ENCODE results near the gene SUPV3L1. TPM values are rescaled to one million over a fixed set of nuclear protein-coding genes. Genes with fewer than 3 reads are reported as not detected.

SUPV3L1 gene
- total and polyA plus RNA-seq, 4 donors: 15.8 to 76.3 (median 24.8) TPM

DNA sequence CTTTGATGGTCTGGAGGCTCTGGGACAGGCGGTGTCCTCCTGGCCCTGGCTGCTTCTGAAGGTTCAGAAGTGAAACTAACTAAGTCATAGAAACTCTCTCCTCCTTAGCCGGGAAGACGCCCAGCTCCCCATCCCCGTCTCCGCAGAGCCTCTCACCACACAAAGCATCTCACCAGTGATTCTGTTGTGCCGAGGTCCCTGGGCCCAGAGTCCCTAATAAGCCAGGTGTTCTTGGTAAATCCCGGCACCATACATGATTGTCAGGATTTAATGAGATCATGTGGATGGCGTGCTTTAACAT is 49.5 kb downstream of the SUPV3L1 start:
- H3K27ac ChIP-seq (ENCODE audit: low read depth in 1 of 2, low read length in 2 of 2): no peak overlapping the region
- DNase-seq (no peak), ATAC-seq (ENCODE audit: low FRiP score) (no peak)
- no peaks in the 10 kb centered on the region for H3K4me1 ChIP-seq (ENCODE audit: control insufficient read depth in 1 of 2, insufficient read depth in 2 of 2, low read length in 2 of 2)
- WGBS, 2 donors: 88 to 92% methylated on average over 8 of the region's 8 CpGs
- H3K27me3 ChIP-seq (ENCODE audit: control insufficient read depth in 1 of 2, insufficient read depth in 2 of 2, low read length in 1 of 2): no peaks in the 10 kb centered on the region
- no peaks in the 10 kb centered on the region for H3K36me3 ChIP-seq (ENCODE audit: control insufficient read depth in 1 of 2, insufficient read depth in 2 of 2, low read length in 1 of 2)
- no peaks in the 10 kb centered on the region for H3K9me3 ChIP-seq (ENCODE audit: control insufficient read depth, low read length)
- intact Hi-C loops (cut with DNase I): loop anchor here in 1 of 2 donors (2.0 kb wide), 1 partner anchor 167 kb away; no protein-coding TSS in a partner anchor
- H3K4me3 ChIP-seq (ENCODE audit: low read length in 2 of 2): no peak overlapping the region

DNA sequence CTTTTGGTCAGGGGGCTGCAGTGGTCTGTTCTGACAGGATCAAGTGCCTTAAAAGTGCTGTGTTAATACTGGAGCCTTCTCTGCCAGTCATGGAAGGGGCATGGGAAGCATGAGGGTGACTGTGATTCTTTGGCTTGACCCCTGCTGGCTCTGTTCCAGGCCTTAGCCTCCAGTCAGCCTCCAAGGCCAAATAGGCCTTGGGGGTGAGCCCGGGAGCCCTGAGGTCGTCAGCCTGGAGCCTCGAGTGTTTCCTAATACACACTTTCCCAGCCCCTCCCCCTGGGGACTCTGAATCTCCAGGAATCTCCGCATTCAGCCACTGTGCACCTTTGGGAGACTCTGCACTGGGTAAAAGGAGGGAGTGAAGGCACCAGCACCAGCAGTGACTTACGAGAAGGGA is 50.1 kb downstream of the SUPV3L1 start:
- no peak for ATAC-seq (ENCODE audit: low FRiP score)
- Histone ChIP-seq H3K36me3 (ENCODE audit: control insufficient read depth in 1 of 2, insufficient read depth in 2 of 2, low read length in 1 of 2) (no peaks in the 10 kb centered on the region), H3K9me3 (ENCODE audit: control insufficient read depth, low read length) (no peaks in the 10 kb centered on the region), H3K27ac (ENCODE audit: low read depth in 1 of 2, low read length in 2 of 2) (no peak overlapping the region), H3K4me3 (ENCODE audit: low read length in 2 of 2) (no peak overlapping the region), H3K4me1 (ENCODE audit: control insufficient read depth in 1 of 2, insufficient read depth in 2 of 2, low read length in 2 of 2) (no peaks in the 10 kb centered on the region), H3K27me3 (ENCODE audit: control insufficient read depth in 1 of 2, insufficient read depth in 2 of 2, low read length in 1 of 2) (no peaks in the 10 kb centered on the region)
- intact Hi-C loops (cut with DNase I): no loop called here
- DNase-seq: no peak
- WGBS, 2 donors: 71 to 73% methylated on average over 5 of the region's 5 CpGs

DNA sequence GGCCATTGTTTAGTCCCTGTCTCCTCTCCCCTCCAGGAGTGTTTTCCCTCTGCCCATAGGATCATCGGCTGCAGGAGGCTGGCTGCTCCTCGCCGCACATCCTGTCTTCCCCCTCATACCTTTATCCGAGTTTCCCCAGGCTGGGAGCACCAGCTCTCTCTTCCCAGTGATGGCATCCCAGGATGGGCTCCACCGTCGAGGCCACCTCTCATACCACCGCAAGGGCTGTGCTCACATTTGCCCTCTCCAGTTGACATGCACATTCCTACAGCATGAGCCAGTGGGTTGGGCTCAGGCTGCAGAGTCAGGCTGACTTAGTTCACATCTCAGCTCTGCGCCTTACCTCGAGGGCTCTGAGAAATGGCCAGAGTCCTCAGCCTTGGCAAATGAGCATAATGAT is 52.2 kb downstream of the SUPV3L1 start:
- Histone ChIP-seq H3K4me1 (ENCODE audit: control insufficient read depth in 1 of 2, insufficient read depth in 2 of 2, low read length in 2 of 2) (no peaks in the 10 kb centered on the region), H3K9me3 (ENCODE audit: control insufficient read depth, low read length) (no peaks in the 10 kb centered on the region), H3K27me3 (ENCODE audit: control insufficient read depth in 1 of 2, insufficient read depth in 2 of 2, low read length in 1 of 2) (no peaks in the 10 kb centered on the region), H3K27ac (ENCODE audit: low read depth in 1 of 2, low read length in 2 of 2) (no peak overlapping the region), H3K36me3 (ENCODE audit: control insufficient read depth in 1 of 2, insufficient read depth in 2 of 2, low read length in 1 of 2) (no peaks in the 10 kb centered on the region), H3K4me3 (ENCODE audit: low read length in 2 of 2) (no peak overlapping the region)
- no peak for DNase-seq
- intact Hi-C loops (cut with DNase I): no loop called here
- WGBS, 2 donors: 71 to 73% methylated on average over 9 of the region's 9 CpGs
- ATAC-seq (ENCODE audit: low FRiP score): no peak

DNA sequence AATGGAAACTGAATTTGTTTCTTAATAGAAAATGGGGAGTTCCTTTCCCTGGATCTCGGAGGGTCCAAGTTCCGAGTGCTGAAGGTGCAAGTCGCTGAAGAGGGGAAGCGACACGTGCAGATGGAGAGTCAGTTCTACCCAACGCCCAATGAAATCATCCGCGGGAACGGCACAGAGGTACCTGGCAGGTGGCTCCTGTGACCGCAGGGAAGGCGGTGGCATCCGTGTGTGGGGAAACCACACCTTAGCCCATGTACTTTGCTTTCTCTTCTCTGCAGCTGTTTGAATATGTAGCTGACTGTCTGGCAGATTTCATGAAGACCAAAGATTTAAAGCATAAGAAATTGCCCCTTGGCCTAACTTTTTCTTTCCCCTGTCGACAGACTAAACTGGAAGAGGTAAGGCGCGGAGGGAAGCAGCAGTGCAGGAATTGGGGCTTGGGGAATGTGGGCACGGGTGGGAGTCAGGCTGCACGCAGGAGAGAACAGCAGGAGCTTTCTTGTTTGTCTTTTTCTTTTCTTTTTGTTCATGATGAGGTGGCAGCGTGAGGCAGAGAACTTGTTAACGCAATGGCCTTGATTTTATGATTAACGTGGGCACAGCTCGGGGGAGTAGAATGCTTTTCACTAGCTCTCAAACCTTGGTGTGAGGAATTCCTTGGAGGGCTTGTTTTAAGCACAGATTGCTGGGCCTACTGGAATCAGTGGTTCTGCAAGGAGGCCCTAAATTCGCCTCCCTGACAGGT is 52.9 kb downstream of the SUPV3L1 start:
- 87 to 88% methylated on average over 22 of the region's 22 CpGs for WGBS, 2 donors
- Histone ChIP-seq H3K27me3 (ENCODE audit: control insufficient read depth in 1 of 2, insufficient read depth in 2 of 2, low read length in 1 of 2) (no peaks in the 10 kb centered on the region), H3K4me3 (ENCODE audit: low read length in 2 of 2) (no peak overlapping the region), H3K9me3 (ENCODE audit: control insufficient read depth, low read length) (no peaks in the 10 kb centered on the region), H3K36me3 (ENCODE audit: control insufficient read depth in 1 of 2, insufficient read depth in 2 of 2, low read length in 1 of 2) (no peaks in the 10 kb centered on the region), H3K4me1 (ENCODE audit: control insufficient read depth in 1 of 2, insufficient read depth in 2 of 2, low read length in 2 of 2) (no peaks in the 10 kb centered on the region), H3K27ac (ENCODE audit: low read depth in 1 of 2, low read length in 2 of 2) (no peak overlapping the region)
- ATAC-seq (ENCODE audit: low FRiP score) (no peak), DNase-seq (no peak)
- intact Hi-C loops (cut with DNase I): no loop called here

DNA sequence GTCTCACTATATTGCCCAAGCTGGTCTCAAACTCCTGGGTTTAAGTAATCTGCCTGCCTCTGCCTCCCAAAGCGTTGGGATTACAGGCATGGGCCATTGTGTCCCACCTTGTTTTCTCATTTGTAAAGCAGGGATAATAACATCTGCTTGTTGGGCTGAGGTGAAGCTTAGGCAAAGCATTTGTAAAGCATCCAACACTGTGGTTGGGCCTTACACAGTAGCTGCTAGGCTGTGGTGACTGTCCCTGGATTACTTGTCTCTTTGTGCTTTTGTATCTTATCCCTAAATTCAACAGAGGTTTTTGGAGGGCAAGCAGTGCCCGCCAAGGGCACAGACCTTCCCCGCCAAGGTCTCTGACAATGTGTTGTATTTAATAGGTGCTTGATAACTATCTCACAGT is 54.4 kb downstream of the SUPV3L1 start:
- Histone ChIP-seq H3K4me3 (ENCODE audit: low read length in 2 of 2) (no peak overlapping the region), H3K27ac (ENCODE audit: low read depth in 1 of 2, low read length in 2 of 2) (no peak overlapping the region), H3K36me3 (ENCODE audit: control insufficient read depth in 1 of 2, insufficient read depth in 2 of 2, low read length in 1 of 2) (no peaks in the 10 kb centered on the region), H3K27me3 (ENCODE audit: control insufficient read depth in 1 of 2, insufficient read depth in 2 of 2, low read length in 1 of 2) (no peaks in the 10 kb centered on the region), H3K4me1 (ENCODE audit: control insufficient read depth in 1 of 2, insufficient read depth in 2 of 2, low read length in 2 of 2) (no peaks in the 10 kb centered on the region), H3K9me3 (ENCODE audit: control insufficient read depth, low read length) (no peaks in the 10 kb centered on the region)
- 94 to 96% methylated on average over 3 of the region's 3 CpGs for WGBS, 2 donors
- intact Hi-C loops (cut with DNase I): no loop called here
- DNase-seq: no peak
- ATAC-seq (ENCODE audit: low FRiP score): no peak

DNA sequence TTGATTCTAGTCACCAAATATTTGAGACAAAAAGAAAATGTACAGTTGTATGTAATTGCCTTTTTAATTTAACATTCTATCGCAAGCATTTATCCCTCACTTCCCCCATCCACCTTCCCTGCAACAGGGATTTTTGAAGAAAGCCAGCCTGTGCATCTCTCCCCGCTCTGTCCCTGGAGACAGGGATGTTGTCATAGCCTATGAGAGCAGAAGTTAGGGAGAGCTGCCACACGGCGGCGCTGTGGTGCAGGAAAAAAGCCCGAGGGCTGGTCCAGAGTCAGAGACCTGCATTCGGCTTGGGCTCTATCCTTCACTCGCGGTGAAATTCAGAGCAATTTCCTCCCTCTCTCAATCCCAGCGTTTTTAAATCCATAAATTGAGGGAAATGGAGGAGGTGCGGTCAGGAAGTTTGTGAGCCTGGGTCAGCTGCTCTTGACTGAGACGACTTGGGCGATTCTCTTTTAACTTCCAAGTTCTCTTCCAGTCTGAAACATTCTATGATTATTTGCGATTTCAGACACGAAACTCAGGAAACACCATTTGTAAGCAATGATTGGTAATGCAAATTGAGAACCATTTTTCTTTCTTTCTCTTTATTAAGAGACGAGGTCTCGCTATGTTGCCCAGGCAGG is 57.6 kb downstream of the SUPV3L1 start:
- intact Hi-C loops (cut with DNase I): loop anchor here (1.0 to 5.0 kb wide), 6 partner anchors 80 to 270 kb away; no protein-coding TSS in a partner anchor
- DNase-seq (peak; percentile 89 to 97), ATAC-seq (ENCODE audit: low FRiP score) (peak; percentile 93)
- Histone ChIP-seq H3K36me3 (ENCODE audit: control insufficient read depth in 1 of 2, insufficient read depth in 2 of 2, low read length in 1 of 2) (no peaks in the 10 kb centered on the region), H3K9me3 (ENCODE audit: control insufficient read depth, low read length) (no peaks in the 10 kb centered on the region), H3K27ac (ENCODE audit: low read depth in 1 of 2, low read length in 2 of 2) (no peak overlapping the region), H3K4me3 (ENCODE audit: low read length in 2 of 2) (no peak overlapping the region), H3K27me3 (ENCODE audit: control insufficient read depth in 1 of 2, insufficient read depth in 2 of 2, low read length in 1 of 2) (no peaks in the 10 kb centered on the region), H3K4me1 (ENCODE audit: control insufficient read depth in 1 of 2, insufficient read depth in 2 of 2, low read length in 2 of 2) (no peaks in the 10 kb centered on the region)
- WGBS, 2 donors: 18% methylated on average over 17 of the region's 17 CpGs

DNA sequence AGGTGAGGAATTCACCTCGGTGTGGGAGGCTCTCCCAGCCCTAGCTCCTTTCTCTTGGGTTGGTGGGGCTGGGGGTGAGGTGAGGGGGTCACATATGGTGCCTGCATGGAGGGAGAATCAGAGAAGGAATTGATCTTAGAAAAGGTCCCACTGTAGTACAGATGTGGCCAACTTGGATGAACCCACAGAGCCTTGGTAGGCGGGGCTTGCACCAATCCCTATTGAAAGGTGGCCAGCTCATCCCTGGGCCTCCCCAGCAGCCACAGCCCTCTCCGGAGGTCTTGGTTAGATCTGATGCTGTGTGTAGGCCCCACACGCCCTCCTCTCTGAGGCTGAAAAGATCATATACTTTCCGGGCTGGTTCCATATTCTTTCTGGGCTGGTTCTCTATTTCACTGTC is 59.1 kb downstream of the SUPV3L1 start:
- intact Hi-C loops (cut with DNase I): loop anchor here (2.0 to 5.0 kb wide), 5 partner anchors 78 to 268 kb away; no protein-coding TSS in a partner anchor
- no peak for ATAC-seq (ENCODE audit: low FRiP score)
- Histone ChIP-seq H3K27ac (ENCODE audit: low read depth in 1 of 2, low read length in 2 of 2) (no peak overlapping the region), H3K9me3 (ENCODE audit: control insufficient read depth, low read length) (no peaks in the 10 kb centered on the region), H3K4me1 (ENCODE audit: control insufficient read depth in 1 of 2, insufficient read depth in 2 of 2, low read length in 2 of 2) (no peaks in the 10 kb centered on the region), H3K36me3 (ENCODE audit: control insufficient read depth in 1 of 2, insufficient read depth in 2 of 2, low read length in 1 of 2) (no peaks in the 10 kb centered on the region), H3K27me3 (ENCODE audit: control insufficient read depth in 1 of 2, insufficient read depth in 2 of 2, low read length in 1 of 2) (no peaks in the 10 kb centered on the region), H3K4me3 (ENCODE audit: low read length in 2 of 2) (no peak overlapping the region)
- no peak for DNase-seq
- WGBS, 2 donors: 81 to 90% methylated on average over 5 of the region's 5 CpGs

DNA sequence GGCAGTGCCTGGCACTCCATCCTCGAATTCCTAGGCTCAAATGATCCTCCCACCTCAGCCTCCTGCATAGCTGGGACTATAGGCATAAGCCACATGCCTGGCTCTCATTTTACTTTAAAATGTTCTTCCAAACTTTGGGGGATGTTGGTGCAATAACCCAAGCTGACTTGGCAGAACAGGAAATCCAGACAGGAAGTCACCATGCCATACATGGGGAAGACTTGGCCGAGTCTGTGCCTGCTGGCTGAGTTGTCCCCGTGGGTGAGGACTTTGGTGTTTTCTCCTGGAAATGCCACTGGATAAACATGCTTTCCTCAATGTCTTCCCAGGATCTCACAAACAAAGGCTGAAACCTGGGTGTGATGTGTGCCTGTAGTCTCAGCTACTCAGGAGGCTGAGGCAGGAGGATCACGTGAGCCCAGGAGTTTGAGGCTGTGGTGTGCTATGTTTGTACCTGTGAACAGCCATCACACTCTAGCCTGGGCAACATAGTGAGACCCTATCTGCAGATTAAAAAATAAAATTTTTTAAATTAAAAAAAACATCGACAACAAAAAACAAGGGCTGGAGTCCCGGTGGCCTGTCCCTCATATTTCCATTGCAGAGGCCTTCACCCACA is 59.9 kb downstream of the SUPV3L1 start:
- DNase-seq: peak in 1 of 2 donors; percentile 72
- H3K4me3 ChIP-seq (ENCODE audit: low read length in 2 of 2): no peak overlapping the region
- peak; percentile 45 for ATAC-seq (ENCODE audit: low FRiP score)
- no peaks in the 10 kb centered on the region for H3K36me3 ChIP-seq (ENCODE audit: control insufficient read depth in 1 of 2, insufficient read depth in 2 of 2, low read length in 1 of 2)
- H3K27me3 ChIP-seq (ENCODE audit: control insufficient read depth in 1 of 2, insufficient read depth in 2 of 2, low read length in 1 of 2): no peaks in the 10 kb centered on the region
- no peaks in the 10 kb centered on the region for H3K4me1 ChIP-seq (ENCODE audit: control insufficient read depth in 1 of 2, insufficient read depth in 2 of 2, low read length in 2 of 2)
- H3K27ac ChIP-seq (ENCODE audit: low read depth in 1 of 2, low read length in 2 of 2): no peak overlapping the region
- intact Hi-C loops (cut with DNase I): loop anchor here (2.0 to 5.0 kb wide), 5 partner anchors 77 to 267 kb away; no protein-coding TSS in a partner anchor
- no peaks in the 10 kb centered on the region for H3K9me3 ChIP-seq (ENCODE audit: control insufficient read depth, low read length)
- 47% methylated on average over 6 of the region's 6 CpGs for WGBS, 2 donors

Data from aorta (tissue), 5 donors.